Stimulated activated CD8-positive, alpha-beta memory T cell treated with anti-CD3 and anti-CD28 coated beads, Interleukin-7, amount 100 ng/mL, for 48 hours (primary cell): Measurements from ENCODE around the gene GCSAML.

ENCODE experiments used
- DNase-seq, 2 donors: peaks; one replicate each; pipeline ENCODE4 v3.0.0-alpha.2; 2020; ENCODE audit warnings: low read depth in 1 of 2; ENCODE audit errors: extremely low read depth in 1 of 2

Gene GCSAML

GRCh38 chr1:247562198-247562597 is 13.3 kb downstream of the GCSAML start:
- no peak for DNase-seq

DNA sequence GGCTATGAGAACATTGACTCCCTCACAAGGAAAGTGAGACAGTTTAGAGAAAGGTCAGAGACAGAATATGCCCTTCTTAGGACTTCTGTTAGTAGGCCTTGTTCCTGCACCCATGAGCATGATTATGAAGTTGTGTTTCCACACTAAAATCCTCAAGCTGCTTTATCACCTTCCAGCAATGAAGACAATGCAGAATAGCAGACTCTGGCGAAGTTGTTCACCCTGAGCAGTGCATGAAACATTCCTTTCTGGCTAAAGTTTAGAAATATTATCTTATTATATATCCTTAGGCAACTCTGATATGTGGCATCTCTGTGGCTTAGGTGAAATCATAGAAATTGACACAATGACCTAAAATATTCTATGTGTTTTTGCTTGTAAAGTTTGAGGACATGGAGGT is 25.3 kb downstream of the GCSAML start:
- no peak for DNase-seq

DNA sequence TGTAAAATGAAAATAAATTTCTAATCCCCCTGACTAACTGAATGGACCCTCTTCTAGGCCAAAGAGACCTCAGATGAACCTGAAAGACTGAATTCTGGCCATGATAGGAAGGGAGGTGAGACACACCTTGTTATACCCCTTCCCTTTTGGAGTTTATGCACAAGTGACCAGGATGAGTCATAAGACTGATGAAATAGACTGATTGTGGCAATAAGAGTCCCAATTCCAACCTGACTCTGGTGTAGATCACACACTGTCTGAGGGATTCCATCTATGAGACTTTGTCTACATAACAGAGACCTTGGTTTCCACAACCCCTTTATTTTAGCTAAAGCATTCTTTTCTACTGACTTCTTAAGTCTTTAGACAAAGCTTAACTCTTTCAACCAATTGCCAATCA is 25.7 kb downstream of the GCSAML start:
- DNase-seq = no peak

DNA sequence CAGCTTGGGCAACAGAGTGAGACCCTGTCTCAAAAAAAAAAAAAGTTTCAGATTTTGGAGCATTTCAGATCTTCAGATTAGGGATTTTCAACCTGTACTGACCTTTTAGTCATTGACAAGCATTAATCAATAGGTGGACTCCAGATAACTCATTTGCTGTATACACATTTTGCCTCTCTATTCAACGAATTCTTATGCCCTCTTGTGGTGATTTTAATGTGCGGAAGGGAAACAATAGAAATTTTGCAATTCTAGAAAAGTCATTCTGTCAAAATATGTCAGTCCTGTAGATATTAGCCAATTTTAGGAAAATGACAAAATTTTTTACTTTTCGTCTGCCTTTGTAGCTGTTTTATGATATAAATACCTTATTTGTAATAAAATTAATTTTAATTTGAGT is 27.6 kb downstream of the GCSAML start:
- DNase-seq = no peak

DNA sequence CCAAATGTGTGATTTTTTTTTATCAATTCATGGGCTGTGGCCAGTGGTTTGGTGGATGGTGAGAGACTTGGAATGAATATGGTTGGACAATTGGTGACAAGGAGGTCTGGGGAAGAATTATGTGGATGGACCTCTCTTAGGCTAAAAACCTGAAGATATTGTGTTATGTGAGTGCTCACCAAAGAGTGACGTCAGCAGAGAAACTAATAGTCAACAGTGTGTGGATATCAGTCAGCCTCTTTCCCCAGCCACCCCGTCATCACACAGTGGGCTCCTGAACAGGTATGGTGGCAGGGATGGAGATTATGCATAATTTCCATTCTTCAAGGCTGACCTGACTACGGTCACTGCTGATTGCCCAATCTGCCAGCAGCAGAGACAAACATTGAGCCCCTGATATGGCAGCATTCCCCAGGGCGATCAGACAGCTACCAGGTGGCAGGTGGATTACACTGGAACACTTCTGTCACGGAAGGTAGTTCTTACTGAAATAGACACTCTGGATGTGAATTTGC is 30.1 kb downstream of the GCSAML start:
- DNase-seq = no peak

DNA sequence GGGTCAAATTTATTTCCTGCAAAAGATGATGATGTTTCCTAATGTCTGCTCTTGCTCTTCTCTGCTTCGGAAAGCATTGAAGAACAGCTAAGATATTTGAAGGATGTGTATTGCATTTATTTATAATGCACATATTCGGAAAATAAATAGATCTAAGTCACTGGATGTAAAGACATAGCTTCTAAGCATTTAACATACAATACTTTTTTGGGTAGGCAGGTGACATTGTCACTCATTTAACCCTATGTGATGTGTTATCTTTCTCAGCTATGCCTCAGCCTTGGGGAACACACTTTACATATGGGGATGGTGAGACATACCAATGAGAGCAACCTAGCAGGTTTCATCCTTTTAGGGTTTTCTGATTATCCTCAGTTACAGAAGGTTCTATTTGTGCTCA is 39.1 kb downstream of the GCSAML start, which contains the start of gene OR2G2:
OR2G2 (plus strand) TSS at position 301 of the 400 bp plus-strand sequence; CDS start at position 301, 0 bp downstream.
- no peak for DNase-seq

GRCh38 chr1:247605286-247605685 is 56.4 kb downstream of the GCSAML start, which contains the start of gene OR2G3:
OR2G3 (plus strand) TSS chr1:247605586; CDS start chr1:247605586, 0 bp downstream.
- DNase-seq = no peak

DNA sequence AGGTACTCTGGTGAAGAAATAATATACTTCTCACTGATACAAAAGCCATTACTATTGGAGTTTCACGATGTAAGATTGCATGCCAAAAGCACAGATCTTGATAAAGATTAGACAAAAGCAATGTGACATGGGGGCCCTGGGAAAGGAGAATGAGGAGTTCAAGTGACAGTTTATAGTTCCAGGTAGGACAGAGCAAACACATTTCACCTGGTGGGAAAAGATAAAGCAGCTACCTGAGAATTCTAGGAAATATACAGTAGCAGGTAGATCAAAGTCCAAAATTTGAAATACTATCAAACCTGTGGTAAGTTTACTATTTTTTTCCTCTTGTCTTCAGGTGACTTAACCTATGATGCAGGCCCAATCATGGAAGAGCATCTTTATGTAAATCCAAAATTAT is 64.5 kb downstream of the GCSAML start:
- DNase-seq = no peak

DNA sequence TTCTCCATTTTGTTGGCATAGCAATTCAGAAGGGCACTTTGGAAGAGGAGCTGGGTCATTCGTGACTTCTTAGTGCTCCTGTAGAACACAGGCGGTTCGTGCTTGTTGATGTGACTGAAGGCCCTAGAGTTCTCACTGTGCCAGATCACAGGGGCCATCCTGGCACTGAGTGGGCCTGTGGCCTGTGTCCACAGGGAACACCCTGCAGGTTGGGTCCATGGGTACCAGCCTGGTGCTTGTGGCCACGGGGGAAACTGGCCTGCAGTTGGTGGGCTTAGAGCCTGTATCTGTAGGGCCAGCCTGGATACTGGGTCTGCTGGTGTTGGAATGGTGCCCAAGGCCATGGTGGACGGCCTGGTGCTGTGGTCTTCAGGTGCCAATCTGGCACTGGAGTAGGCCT is 65.7 kb downstream of the GCSAML start:
- no peak for DNase-seq
